PC-3 (cell line): Measurements from ENCODE around the gene CCR7.

Source experiments
- EZH2 ChIP-seq: fragments of 300-600 bp; sonication (generic); IDR thresholded peaks from one replicate; pipeline ENCODE4 v1.6.1; 2017; ENCODE audit warnings: antibody characterized with exemption, mild to moderate bottlenecking, low read length; ENCODE audit not compliant: unreplicated experiment
- EZH2phosphoT487 ChIP-seq: fragments of 300-600 bp; sonication (generic); IDR thresholded peaks from 2 replicates; pipeline ENCODE4 v1.6.1; 2018; ENCODE audit warnings: mild to moderate bottlenecking, antibody characterized with exemption, low read length, borderline replicate concordance
- TF ChIP-seq, protein P1 (sequence below): fragments of 300-600 bp; sonication (generic); conservative IDR thresholded peaks from 2 replicates; pipeline ENCODE4 v1.5.1; 2017; ENCODE audit warnings: antibody characterized with exemption, low read depth, mild to moderate bottlenecking, low read length

DNA sequence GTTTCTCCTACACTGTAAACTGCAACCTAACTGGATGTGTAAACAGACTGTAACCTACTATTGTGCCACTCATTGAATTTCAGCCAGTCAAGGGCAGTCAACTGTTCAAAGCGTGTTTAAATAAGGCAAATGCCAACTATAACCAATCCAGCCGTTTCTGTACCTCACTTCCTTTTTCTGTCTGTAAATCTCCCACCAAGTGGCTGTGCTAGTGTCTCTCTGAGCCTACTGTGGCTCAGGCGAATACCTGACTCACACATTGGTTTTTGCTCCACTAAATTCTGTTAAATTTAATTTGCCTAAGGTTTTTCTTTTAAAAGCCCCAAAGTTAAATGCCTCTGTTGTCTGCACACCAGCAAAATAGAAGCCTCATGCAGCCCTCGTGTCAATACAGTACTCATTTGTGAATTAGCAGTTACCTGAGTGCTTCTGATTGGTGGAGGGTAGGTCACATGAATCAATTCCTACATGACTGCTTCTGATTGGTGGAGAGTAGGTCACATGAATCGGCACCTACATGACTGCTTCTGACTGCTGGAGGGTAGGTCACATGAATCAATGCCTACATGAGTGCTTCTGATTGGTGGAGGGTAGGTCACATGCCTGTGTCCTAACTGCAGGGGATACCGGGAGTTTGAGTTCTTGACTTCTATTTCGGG is 31.1 kb upstream of the CCR7 start:
- TF ChIP-seq, protein P1, sequence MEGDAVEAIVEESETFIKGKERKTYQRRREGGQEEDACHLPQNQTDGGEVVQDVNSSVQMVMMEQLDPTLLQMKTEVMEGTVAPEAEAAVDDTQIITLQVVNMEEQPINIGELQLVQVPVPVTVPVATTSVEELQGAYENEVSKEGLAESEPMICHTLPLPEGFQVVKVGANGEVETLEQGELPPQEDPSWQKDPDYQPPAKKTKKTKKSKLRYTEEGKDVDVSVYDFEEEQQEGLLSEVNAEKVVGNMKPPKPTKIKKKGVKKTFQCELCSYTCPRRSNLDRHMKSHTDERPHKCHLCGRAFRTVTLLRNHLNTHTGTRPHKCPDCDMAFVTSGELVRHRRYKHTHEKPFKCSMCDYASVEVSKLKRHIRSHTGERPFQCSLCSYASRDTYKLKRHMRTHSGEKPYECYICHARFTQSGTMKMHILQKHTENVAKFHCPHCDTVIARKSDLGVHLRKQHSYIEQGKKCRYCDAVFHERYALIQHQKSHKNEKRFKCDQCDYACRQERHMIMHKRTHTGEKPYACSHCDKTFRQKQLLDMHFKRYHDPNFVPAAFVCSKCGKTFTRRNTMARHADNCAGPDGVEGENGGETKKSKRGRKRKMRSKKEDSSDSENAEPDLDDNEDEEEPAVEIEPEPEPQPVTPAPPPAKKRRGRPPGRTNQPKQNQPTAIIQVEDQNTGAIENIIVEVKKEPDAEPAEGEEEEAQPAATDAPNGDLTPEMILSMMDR, result no peak
- TF ChIP-seq EZH2phosphoT487, result no peak
- TF ChIP-seq EZH2, result no peak
